Measurements from ENCODE around the gene VGLL4.

VGLL4 gene

GRCh38 chr3:11548721-11549131, 95.0 kb downstream of the VGLL4 start:
- no peak for DNase-seq (ENCODE audit: low spot score)

- DNase-seq (ENCODE audit: low spot score) = no peak
These were observed 96.2 kb downstream of the VGLL4 start for GRCh38 chr3:11547498-11547897.

GRCh38 chr3:11546657-11547302, 96.9 kb downstream of the VGLL4 start:
- no peak for DNase-seq (ENCODE audit: low spot score)

- DNase-seq (ENCODE audit: low spot score) = no peak
These were observed 98.4 kb downstream of the VGLL4 start for GRCh38 chr3:11545186-11545851.

- DNase-seq (ENCODE audit: low spot score) = no peak
These were observed 99.1 kb downstream of the VGLL4 start for GRCh38 chr3:11544412-11545181.

- no peak for DNase-seq (ENCODE audit: low spot score)
These were observed 99.7 kb downstream of the VGLL4 start for GRCh38 chr3:11543948-11544387.

- no peak for DNase-seq (ENCODE audit: low spot score)
These were observed 100.4 kb downstream of the VGLL4 start for GRCh38 chr3:11543141-11543947.

- DNase-seq (ENCODE audit: low spot score) = no peak
These were observed 101.2 kb downstream of the VGLL4 start for GRCh38 chr3:11542551-11542950.

GRCh38 chr3:11541321-11542303, 102.1 kb downstream of the VGLL4 start:
- no peak for DNase-seq (ENCODE audit: low spot score)

- DNase-seq (ENCODE audit: low spot score) = no peak
These were observed 104.0 kb downstream of the VGLL4 start for GRCh38 chr3:11539677-11540076.

GRCh38 chr3:11539218-11539617, 104.5 kb downstream of the VGLL4 start:
- no peak for DNase-seq (ENCODE audit: low spot score)

GRCh38 chr3:11538581-11538980, 105.1 kb downstream of the VGLL4 start:
- no peak for DNase-seq (ENCODE audit: low spot score)

GRCh38 chr3:11536936-11537612, 106.6 kb downstream of the VGLL4 start:
- DNase-seq (ENCODE audit: low spot score) = no peak

- DNase-seq (ENCODE audit: low spot score) = no peak
These were observed 107.4 kb downstream of the VGLL4 start for GRCh38 chr3:11536132-11536935.

GRCh38 chr3:11535243-11535960, 108.3 kb downstream of the VGLL4 start:
- no peak for DNase-seq (ENCODE audit: low spot score)

- no peak for DNase-seq (ENCODE audit: low spot score)
These were observed 109.0 kb downstream of the VGLL4 start for GRCh38 chr3:11534793-11535101.

GRCh38 chr3:11534011-11534792, 109.5 kb downstream of the VGLL4 start:
- no peak for DNase-seq (ENCODE audit: low spot score)

GRCh38 chr3:11532931-11533391, 110.8 kb downstream of the VGLL4 start:
- DNase-seq (ENCODE audit: low spot score) = no peak

Measured in hematopoietic multipotent progenitor cell treated with erythropoietin and hydrocortisone succinate and interleukin-3 and kit ligand, for 15 days (in vitro differentiated cells).